Stimulated activated CD8-positive, alpha-beta memory T cell treated with anti-CD3 and anti-CD28 coated beads, Interleukin-7, amount 100 ng/mL, for 1 hour (primary cell): ENCODE measurements around the gene VLDLR.

Experiments
- DNase-seq, 2 donors: peaks; one replicate each; pipeline ENCODE4 v3.0.0-alpha.2; 2020; ENCODE audit warnings: low read depth in 2 of 2

VLDLR gene

DNA sequence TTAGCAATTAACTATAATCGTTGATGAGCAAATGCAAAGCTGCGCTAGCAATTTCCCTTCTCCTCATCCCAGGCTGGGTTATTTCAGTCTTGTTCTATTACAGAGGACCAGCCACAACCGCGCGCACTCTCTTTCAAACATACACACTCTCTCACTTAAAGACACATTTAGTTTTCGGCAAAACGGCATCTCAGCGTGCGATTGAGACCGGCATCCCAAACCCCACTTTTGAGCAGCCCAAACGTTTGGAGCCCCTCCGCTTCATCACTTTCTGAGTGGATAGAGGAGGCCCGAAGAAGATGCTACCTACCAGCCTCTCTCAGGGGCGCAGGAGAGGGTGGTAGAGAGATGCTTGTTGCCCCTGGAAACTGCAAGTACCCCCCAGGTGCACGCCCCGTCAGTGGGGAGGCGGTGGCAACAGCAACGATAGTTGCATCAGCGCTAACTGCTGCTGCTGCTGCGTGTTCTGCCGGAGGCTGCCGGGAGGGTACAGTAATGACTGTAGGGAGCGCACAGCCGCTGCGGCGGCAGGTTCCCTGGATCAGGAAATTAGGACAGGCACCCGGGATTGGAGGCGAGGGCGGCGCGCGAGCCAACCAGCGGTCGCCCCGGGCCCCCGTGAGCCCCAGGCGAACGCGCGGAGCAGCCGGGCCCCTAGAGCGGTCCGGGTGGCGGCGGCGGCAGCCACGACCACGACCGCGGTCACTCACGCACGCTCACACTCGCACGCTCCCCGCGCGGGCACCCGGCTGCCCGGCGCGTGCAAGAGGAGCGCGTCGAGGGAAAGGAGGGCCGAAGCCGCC, 467 bp upstream of the VLDLR start:
- DNase-seq, result no peak

DNA sequence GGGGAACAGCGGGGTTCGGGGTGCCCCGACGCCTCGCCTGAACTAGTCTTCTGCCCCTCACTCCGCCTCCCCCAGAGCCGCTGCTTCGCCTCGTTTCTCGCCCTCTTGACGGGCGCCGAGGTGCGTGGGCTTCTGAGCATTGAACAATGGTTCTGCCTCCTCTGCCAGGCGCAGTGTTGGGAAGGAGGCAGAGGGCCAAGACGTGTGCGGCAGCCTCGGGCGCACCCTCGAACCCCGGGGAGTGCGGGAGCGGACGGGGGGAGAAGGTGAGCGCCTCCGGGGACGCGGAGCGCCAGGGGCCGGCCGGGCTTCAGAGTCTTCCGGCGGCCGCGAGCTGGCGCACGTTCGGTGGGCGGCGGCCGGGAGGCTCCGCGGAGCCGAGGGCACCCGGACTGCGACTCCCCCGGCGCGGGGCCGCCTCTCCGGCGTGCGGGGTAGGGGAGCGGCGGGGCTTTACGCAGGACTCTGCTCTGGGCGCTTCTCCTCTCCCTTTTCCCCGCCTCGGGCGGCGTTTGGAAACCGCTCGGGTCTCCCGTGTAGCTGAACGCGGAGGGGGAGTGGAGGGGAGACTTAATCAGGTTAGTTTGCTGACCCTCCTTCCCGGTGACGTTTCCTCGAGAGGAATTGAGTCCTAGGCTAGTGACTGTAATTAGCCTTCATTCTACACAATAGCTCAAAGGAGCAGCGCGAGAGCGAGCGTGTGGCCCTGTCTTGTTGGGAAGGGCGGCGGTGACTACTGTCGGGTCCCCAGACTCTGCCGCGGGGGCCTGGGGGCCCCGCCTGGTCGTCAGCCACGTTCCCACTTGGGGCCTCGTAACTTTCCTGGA, 1.1 kb downstream of the VLDLR start:
- DNase-seq, result no peak

DNA sequence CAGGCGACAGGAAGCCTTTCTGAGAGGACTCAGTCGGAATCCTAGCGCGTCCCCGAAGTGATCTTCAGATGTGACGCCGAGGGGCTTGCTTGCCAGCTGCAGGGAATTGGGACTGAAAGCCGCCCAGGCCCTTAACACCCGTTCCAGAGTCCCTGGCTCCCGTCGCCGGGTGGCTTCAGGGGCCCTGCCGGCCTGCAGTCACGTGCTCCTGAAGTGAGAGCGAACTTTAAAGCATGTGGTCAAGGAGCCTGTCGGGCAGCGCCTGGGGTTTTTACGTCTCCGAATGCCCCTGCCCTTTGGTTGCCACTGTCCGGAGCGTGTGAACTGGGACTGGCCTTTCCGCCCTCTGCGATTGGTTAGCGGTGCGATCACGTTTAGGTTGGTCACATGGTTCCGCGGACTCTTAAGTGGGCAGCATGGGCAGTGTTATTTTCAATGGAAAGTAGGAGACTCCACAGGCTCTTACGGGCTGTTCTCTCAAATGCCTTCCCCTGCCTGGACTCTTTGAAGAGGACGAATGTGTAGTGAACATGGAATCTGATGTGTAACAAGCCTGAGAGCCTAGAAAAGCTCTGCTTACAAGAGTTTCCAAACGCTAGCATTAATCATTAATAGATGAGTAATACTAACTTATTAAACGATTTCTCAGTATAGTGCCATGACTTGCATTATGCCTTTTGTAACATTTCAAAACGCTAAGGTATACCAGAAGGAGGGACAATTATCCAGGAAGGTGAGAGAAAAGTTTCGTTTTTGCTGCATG, 1.9 kb downstream of the VLDLR start:
- no peak for DNase-seq

DNA sequence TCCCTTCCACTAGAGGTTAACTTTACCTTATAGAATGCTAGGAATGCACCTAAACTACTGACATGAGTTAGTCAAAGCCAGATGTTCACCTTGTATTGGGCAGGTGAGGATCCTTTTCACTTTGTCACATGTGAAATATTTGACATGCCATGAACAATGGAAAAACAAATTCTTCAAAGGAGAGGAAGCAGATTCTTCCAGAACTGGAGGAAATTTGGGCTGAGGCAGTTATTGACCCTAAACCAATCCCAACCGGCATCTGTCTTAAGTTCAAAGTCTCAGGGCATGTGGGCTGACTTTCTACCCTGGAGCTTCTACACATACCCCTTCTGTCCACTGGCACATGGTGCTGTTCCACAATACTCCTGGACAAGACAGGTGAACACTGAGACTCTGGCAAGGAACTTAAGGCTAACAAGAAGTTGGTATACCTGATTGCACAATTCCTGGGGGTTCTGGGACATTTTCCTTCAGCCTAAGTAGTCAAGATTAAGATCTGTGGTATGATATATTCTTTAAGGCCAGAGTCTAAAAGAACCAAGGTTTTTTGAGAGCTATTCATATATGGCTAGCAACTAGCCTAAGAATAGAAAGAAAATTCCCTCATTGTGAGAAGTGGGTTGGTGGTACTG, 2.6 kb downstream of the VLDLR start:
- no peak for DNase-seq

DNA sequence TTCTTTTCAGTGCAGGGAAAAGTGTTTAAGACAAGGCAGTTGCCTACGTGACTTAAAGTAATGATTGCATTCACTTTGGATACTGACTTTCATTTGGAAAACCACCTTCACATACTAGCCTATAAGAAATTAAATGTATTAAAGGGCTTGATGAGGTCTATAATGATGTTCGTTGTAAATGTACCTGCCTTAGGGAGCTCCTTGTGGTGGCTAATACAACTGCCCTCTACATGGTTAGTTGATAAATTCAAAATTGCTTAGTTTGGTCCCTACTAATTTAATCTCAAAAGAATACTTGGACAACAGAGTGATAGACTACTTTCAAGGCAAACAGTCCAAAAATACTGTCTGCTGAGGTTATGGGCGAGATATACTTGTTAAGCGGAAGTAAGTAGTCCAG, 3.8 kb downstream of the VLDLR start:
- no peak for DNase-seq

DNA sequence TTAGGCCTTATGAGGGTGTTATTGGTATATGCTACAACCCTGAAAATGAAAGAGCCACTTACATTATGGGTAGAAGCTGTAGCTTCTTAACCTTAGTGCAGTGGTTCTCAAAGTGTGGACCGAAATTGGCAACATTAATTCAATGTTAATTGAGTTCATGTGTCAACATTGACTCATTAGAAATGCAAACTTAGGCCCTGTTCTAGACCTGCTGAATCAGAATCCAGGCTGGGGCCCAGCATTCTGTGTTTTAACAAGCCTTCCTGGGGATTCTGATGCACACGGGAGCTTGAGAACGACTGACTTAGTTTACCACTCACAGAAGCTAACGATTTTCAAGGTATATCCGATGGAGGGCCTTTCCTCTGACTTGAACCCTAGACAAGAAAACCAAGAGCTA, 7.3 kb downstream of the VLDLR start:
- DNase-seq, result no peak

DNA sequence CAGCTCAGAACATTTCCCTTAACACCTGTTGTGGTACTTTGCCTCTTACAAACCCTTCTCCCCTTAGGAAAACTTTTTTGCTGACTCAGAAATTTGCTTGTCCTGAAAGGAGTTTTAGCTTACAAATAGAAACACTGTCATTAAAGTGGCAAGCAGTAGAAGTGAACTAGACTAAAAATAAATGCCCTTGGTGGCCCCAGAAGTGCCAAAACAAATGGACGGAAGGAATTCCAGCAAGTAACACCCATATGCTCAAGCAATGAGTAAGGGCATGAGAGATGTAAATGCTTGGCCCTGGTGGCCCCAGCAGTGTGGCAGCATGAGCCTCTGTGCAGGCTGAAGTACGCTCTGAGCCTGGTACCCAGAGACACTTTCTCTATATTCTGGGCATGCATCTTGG, 8.6 kb downstream of the VLDLR start:
- no peak for DNase-seq

DNA sequence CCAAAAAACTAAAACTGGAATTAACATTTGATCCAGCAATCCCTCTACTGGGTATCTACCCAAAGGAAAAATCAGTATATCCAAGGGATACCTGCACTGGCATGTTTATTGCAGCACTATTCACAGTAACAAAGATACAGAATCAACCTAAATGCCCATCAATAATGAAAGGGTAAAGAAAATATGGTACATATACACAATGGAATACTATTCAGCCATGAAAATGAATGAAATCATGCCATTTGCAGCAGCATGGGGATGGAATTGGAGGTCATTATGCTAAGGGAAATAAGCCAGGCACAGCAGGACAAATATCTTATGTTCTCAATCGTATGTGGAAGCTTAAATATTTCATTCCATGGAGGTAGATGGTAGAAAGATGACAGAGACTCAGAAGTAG, 9.7 kb downstream of the VLDLR start:
- no peak for DNase-seq

DNA sequence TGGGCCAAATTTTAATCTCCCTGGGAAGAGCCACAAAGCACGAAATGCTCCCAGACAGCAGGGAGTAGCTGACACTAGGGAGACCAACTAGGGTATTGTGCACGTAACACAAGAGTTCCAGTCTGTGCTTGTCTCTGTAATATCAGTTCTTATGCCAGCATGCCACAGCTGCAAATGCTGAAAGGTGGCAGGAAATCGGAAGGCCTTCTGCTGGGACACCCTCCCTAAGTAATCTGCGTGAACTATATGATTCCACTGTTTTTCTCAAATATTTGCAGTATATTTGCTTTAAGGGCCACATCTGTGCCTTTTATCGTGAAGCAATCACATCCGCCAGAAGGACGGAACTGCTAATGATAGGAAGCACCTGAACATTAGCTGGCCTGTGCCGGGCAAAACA, 12.6 kb downstream of the VLDLR start:
- DNase-seq, result no peak

DNA sequence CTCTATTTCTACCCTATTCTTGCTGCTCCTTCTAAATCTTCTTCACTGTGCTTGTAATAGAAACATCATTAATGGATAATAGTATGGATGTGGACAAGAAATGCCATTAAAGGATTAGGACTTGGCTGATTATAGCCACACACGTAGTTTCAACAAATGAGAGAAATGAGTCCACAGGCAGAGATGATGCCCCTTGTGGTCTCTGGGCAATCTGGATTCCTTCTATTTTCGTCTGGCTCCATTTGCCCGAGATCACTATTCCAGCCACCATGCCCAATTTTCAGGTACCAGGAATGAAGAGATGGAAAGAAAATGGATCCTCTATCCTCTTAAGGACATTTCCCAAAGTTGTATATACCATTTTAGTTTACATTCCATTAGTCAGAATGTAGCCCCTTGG, 13.2 kb downstream of the VLDLR start:
- DNase-seq, result no peak

DNA sequence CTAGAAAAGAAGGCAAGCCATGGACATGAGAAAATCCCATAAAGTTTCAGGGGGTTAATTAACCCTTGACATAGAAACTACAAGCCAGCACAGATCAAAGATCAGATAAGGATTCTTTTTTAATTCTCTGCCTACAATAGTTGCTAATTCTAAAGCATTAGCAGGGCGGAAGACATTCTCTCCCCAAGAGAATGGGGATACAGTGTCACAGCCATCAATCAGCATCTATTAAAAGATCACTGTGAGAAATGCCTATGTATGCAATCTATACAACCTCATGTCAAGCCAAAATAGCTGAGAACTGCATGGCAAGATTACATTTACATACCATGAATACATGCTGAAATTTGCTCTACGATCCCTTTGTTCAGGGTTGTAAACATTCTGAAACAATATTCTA, 14.3 kb downstream of the VLDLR start:
- no peak for DNase-seq

DNA sequence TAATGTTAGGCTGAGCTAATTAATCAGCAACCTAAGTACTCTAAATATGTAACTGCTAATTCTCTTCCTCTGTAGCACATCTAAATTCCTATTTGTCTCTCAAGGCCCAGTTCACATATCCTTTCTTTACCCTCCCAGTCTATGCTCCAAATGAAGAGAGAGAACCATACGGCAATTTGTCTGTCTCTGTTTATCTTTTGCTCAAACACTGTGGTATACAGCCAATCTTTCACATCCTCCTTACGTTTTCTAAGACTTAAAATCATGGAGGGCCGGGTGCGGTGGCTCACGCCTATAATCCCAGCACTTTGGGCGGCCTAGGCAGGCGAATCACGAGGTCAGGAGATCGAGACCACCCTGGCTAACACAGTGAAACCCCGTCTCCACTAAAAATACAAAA, 15.8 kb downstream of the VLDLR start:
- DNase-seq, result no peak

DNA sequence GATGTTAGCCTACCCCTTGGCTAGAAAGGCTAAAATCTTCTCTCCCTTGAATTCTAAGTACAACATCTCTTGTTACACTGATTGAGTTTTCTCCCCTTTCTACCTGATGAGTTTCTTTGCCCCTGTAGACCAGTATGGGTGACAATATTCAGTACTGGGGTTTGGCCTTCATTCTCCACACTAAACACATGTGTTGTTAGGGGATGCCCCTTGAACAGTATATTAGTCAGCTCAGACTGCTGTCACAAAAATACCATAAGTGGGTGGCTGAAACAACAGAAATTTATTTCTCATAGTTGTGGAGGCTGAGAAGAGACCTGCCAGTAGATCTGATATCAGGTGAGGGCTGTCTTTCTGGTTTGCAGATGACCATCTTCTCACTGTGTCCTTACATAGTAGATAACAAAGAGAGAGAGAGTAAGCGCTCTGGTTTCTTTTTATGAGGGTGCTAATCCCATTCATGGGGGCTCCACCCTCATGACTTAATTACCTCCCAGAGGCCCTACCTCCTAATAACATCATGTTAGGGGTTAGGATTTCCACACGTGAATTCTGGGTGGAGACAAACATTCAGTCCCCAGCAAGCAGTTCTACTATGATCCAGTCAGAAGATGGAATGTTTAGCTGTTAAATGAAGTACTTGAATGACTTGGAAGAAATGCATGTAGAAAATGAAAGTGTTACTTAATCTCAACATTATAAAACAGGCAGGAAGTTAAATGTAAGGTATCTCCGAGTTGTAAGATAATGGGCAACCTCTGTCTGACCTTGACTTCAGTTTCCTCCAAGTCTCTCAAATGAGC, 17.5 kb downstream of the VLDLR start:
- no peak for DNase-seq

DNA sequence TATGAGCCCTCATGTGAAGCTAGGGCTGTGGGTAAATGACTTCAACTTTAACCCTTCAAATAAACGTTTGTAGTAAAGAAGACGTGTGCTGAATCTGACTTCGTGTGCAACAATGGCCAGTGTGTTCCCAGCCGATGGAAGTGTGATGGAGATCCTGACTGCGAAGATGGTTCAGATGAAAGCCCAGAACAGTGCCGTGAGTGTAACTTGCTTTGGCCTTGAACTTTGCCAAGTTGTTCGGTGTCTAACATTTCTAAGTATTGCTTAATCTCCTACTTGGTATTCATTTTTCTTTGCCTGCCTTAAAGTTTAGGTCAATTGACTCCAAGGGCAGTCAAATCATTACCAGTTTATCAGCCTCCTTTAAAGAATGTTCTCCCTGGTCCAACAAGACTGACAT, 18.2 kb downstream of the VLDLR start:
- DNase-seq, result no peak

DNA sequence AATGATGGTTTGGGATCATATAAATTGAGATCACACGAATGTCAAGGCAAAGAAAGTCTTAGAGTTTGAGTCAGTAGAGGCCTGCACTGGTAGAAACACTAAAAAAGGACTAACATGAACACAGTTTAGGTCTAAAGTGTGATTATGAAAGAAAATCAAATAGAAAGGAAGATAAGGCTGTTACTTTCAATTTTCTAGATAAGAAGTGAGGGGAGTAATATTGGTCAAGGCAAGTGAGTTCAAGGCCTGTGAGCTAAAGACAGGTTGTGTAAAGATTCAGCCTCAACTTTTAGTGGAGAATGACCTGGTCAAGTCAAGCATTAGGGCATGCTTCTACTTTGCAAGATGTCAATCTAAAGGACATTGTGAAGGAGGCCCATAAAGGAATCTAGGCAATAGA, 19.0 kb downstream of the VLDLR start:
- DNase-seq, result no peak

DNA sequence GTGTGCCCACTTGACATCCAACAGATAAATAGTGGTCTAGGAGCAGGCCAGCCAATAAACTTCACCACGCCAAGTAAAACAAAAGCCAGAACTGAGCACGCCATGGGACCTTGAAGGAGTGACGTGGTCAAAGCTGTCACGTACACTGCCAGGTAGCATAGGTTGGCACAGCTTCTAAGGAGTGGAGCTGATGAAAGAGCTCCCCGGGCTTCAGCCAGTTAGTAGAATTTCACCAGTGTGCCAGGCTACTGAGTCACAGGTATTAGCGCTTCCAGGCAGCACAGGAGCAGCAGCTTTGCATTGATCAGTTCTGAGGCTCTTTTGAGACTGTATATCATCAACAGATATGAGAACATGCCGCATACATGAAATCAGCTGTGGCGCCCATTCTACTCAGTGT, 19.4 kb downstream of the VLDLR start:
- DNase-seq, result no peak

DNA sequence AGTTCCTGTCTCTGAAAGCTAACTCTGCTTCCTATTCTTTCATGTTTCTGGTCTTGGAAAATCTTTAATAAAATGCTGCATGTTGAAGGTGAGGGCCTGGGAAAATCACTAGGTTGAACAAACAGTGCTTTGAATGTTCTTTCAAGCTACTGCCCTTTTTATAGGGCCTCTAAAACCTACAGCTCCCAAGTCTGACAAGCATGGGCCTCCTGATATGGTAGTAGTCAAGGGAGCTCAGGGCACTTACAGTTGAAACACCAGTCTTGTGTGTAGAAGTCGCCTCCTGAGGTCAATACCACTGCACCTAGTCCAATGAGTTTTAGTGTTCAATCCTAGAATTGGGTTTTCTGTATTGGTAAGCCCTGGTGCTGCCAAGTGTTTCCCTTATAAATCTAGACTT, 20.5 kb downstream of the VLDLR start:
- DNase-seq, result no peak

DNA sequence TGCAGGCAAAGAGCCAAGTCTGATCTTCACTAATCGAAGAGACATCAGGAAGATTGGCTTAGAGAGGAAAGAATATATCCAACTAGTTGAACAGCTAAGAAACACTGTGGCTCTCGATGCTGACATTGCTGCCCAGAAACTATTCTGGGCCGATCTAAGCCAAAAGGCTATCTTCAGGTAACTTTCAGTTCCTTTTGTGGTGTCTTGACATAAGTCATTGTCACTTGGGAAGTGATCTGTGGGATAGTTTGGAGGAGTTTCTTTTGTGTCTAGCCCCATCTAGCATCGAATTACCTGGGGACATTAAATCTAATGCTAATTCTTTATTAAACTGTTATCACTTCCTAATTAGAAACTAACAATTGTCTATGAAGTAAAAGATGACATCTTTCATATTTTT, 24.0 kb downstream of the VLDLR start:
- DNase-seq, result no peak

DNA sequence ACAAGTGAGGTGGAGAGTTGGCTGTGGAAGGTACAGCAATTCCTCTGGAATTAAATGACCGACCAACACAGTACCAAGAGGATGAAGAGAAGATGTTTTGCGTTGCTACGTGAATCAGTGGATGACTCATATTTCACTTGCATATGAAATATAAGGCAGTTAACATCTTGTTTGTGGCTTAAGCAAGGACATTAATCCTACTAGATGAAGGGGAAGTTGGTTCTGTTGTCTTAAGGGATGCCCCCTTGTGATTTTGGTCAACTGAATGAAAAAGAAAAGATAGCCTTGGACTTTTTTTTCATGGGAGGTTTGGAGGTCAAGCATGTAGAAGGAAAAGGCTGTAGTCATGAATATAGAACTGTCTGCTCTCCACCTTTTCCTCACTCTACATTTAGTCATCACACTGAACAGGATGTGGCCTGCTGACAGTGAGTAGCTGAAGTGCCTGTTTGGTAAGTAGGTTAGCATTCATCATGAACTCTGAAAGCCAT, 33.9 kb downstream of the VLDLR start:
- peak; percentile 3 to 5 for DNase-seq

DNA sequence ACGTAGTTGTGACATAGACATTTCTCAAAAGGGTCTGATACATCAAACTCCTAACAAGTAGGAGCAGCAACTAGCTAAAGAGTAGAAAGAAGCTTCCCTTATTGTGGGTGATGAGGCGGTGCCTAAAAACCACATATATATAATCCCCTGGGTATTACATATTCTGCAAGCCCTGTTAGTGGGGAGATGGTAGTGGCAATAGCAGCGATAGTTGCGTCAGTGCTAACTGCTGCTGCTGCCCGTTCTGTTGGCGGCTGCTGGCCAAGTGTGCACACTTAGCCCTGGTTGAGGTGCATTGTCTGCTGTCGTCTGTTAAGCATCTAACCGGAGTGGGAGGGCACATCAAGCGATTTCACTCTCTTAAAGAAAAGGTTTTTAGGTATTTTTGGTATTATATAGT, 35.8 kb downstream of the VLDLR start:
- DNase-seq, result no peak

DNA sequence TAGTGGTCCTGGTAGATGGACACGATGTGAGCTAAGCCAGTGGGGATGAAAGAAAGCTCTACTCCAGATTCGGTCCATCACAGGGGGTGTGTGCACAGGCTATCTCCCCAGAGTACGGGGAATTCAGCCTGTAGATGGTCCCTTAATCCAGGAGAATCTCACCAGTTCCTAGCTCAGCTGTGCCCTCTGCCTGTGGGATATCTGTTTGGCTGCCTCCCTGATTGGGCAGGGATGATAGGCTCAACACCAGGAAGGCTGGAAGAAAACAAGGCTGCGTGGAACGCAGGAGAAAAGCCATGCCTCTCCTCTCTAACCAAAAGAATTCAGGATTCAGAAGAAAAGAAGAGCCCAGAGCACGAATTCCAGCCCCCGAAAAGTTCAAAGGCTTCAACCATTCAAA, 40.9 kb downstream of the VLDLR start:
- no peak for DNase-seq
